ENCODE data around the gene RFNG. TPM values are rescaled to one million over a fixed set of nuclear protein-coding genes. Genes with fewer than 3 reads are reported as not detected.

Gene RFNG
- total and polyA plus RNA-seq, 12 donors: 13.9 to 30.1 (median 20.3) TPM

DNA sequence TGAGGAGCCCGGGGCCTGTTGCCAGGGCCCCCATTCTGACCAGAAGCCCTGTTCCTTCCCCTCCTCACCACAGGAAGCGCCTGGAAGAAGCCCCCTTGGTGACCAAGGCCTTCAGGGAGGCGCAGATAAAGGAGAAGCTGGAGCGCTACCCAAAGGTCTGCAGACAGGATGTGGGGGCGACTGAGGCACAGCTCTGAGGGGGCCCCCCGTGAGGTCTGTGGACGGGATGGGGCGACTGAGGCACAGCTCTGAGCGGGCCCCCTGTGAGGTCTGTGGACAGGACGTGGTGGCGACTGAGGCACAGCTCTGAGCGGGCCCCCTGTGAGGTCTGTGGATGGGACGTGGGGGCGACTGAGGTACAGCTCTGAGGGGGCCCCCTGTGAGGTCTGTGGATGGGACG lies 42.2 kb downstream of the RFNG start:
- Histone ChIP-seq H3K4me3 (no peak overlapping the region), H3K36me3 (peaks cover 0 to 16% (median 0%) of the 10 kb centered on the region in 9 donors), H3K9me3 (no peaks in the 10 kb centered on the region), H3K4me1 (peaks cover 9 to 61% (median 33%) of the 10 kb centered on the region in 9 donors), H3K27me3 (no peaks in the 10 kb centered on the region), H3K27ac (no peak overlapping the region)
- ATAC-seq: no peak
- TF ChIP-seq, protein P1, sequence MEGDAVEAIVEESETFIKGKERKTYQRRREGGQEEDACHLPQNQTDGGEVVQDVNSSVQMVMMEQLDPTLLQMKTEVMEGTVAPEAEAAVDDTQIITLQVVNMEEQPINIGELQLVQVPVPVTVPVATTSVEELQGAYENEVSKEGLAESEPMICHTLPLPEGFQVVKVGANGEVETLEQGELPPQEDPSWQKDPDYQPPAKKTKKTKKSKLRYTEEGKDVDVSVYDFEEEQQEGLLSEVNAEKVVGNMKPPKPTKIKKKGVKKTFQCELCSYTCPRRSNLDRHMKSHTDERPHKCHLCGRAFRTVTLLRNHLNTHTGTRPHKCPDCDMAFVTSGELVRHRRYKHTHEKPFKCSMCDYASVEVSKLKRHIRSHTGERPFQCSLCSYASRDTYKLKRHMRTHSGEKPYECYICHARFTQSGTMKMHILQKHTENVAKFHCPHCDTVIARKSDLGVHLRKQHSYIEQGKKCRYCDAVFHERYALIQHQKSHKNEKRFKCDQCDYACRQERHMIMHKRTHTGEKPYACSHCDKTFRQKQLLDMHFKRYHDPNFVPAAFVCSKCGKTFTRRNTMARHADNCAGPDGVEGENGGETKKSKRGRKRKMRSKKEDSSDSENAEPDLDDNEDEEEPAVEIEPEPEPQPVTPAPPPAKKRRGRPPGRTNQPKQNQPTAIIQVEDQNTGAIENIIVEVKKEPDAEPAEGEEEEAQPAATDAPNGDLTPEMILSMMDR (IDR thresholded peaks at IDR 0.05): no peak
- intact Hi-C loops (cut with DNase I): loop anchor here in 1 of 10 donors (5.0 kb wide), 1 partner anchor 42 kb away; no protein-coding TSS in a partner anchor
- DNase-seq: no peak
- 84 to 88% methylated on average over 14 to 15 of the region's 15 CpGs for WGBS, 2 donors

DNA sequence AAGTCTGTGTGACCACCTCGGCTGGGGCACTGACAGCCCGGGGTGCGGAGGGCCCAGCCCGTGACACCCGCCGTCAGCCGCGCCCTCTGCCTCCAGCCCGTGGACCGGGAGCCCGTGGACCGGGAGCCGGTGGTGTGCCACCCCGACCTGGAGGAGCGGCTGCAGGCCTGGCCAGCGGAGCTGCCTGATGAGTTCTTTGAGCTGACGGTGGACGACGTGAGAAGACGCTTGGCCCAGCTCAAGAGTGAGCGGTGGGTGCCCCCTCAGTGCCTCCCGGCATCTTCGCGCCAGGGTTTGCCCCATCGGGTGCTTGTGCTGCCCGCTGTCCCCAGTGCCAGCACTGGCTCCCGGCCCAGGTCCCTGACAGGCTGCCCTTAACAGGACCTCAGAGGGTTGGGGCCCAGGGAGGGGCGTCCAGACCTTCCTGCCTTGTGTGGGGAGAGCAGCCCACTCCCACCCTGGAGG lies 42.6 kb downstream of the RFNG start:
- WGBS, 2 donors: 62 to 72% methylated on average over 24 to 28 of the region's 28 CpGs
- H3K27ac ChIP-seq: no peak overlapping the region
- intact Hi-C loops (cut with DNase I): loop anchor here in 1 of 10 donors (5.0 kb wide), 1 partner anchor 42 kb away; no protein-coding TSS in a partner anchor
- H3K9me3 ChIP-seq: no peaks in the 10 kb centered on the region
- H3K27me3 ChIP-seq: no peaks in the 10 kb centered on the region
- ATAC-seq (no peak), DNase-seq (peak; percentile 30 to 72)
- no peak overlapping the region for H3K4me3 ChIP-seq
- H3K4me1 ChIP-seq: peaks cover 14 to 59% (median 36%) of the 10 kb centered on the region in 9 donors
- TF ChIP-seq, protein P1 (IDR thresholded peaks at IDR 0.05): no peak
- H3K36me3 ChIP-seq: peaks cover 0 to 16% (median 0%) of the 10 kb centered on the region in 9 donors

DNA sequence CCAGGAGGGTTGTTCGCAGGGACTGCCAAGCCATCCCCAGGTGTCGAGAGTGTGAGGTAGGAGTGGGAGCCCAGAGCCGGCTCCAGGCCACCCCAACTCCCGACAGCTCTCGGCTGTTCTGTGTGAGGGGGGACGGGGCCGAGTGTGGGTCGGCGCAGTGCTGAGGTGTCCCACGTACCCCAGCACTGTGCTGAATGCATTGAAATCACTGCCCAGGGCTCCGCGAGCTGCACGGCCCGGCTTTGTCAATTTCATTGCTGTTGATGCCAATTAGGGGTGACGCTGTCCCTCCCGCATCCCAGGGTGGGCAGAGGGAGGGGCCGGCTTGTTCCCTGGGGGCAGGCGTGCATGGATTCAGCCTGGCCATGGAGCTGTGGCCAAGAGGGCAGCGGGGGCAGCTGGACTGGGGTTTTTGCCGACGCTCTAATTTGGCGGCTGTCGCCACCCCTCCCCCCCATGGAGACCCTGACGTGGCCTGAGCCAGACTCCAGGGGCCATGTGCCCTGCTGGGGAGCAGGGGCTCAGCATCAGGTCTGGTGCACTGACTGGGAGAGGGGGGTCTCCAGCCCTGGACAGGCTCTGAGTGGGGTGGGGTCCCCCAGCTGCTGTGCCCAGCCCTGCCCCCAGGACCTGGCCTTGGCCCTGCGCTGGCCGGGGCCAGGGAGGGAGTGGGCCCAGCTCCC lies 43.2 kb downstream of the RFNG start:
- Histone ChIP-seq H3K4me1 (peaks cover 18 to 59% (median 38%) of the 10 kb centered on the region in 9 donors), H3K9me3 (no peaks in the 10 kb centered on the region), H3K4me3 (no peak overlapping the region), H3K27ac (no peak overlapping the region), H3K36me3 (peaks cover 0 to 16% (median 0%) of the 10 kb centered on the region in 9 donors), H3K27me3 (no peaks in the 10 kb centered on the region)
- TF ChIP-seq, protein P1 (IDR thresholded peaks at IDR 0.05): no peak
- WGBS, 2 donors: 85 to 86% methylated on average over 26 of the region's 26 CpGs
- intact Hi-C loops (cut with DNase I): loop anchor here in 1 of 10 donors (5.0 kb wide), 1 partner anchor 41 kb away; no protein-coding TSS in a partner anchor
- no peak for DNase-seq
- no peak for ATAC-seq

DNA sequence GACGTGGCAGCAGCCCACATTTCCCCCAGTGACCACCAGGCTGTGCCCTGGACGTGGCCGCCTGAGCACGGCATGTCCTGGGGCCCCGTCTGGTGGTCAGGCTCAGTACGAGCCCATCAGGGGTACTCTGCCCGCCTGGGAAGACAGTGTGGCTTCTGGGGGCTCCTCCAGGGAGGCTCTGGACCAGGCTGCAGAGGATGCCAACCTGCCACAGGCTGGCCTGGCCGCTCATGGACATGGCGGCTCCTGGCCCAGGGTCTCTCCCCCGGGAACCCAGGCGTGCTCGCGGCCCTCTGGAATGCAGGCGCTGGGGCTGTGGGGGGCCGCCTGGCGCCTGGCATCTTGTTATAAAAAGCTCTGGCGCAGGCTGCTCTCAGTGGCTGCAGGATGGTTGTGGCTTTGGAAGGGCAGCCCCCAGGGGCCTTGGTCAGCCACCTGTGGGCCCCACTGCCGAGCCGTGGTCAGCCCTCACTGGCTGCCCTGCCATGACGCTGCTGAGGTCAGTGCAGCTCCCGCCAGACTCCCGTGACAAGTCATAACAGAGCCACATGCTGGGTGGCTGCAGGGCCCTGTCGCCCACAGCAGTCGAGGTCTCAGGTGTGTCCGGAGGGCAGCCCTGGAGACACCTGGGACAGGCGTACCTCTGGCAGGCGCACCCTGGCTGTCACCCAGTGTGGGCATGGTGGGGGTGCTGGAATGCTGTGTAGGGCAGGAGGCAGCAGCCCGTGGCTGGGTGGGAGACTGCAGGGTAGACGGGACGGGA lies 43.9 kb downstream of the RFNG start:
- ATAC-seq (peak in 2 of 8 donors; percentile 1 to 3), DNase-seq (no peak)
- H3K27ac ChIP-seq: no peak overlapping the region
- no peak overlapping the region for H3K4me3 ChIP-seq
- peaks cover 0 to 14% (median 0%) of the 10 kb centered on the region in 9 donors for H3K36me3 ChIP-seq
- intact Hi-C loops (cut with DNase I): loop anchor here in 1 of 10 donors (5.0 kb wide), 1 partner anchor 40 kb away; no protein-coding TSS in a partner anchor
- no peaks in the 10 kb centered on the region for H3K27me3 ChIP-seq
- TF ChIP-seq, protein P1 (IDR thresholded peaks at IDR 0.05): peak in 1 of 9 donors; percentile 15
- peaks cover 12 to 59% (median 36%) of the 10 kb centered on the region in 9 donors for H3K4me1 ChIP-seq
- no peaks in the 10 kb centered on the region for H3K9me3 ChIP-seq
- 79 to 83% methylated on average over 30 of the region's 30 CpGs for WGBS, 2 donors
